OCI-LY1 (cell line): ENCODE results near the gene NCS1.

Experiments used
- H2AFZ ChIP-seq: fragments of 200-600 bp; sonication (generic), shearing (Covaris generic); 2 replicates; pipeline ENCODE4 v1.6.0; 2014; ENCODE audit warnings: antibody characterized with exemption, mild to moderate bottlenecking, low read length
- H3F3A ChIP-seq: fragments of 200-600 bp; sonication (generic), shearing (Covaris generic); 2 replicates; pipeline ENCODE4 v1.6.0; 2014; ENCODE audit warnings: mild to moderate bottlenecking, antibody characterized with exemption, low read length, moderate library complexity; ENCODE audit not compliant: insufficient read depth
- H3K27ac ChIP-seq: fragments of 200-600 bp; sonication (generic); 2 replicates; pipeline ENCODE4 v1.5.1; 2014; ENCODE audit warnings: low read length, mixed run types, mild to moderate bottlenecking, low read depth; ENCODE audit not compliant: poor library complexity, severe bottlenecking
- H3K27me3 ChIP-seq: fragments of 200-600 bp; sonication (generic); 2 replicates; pipeline ENCODE4 v1.6.0; 2014; ENCODE audit warnings: antibody characterized with exemption, mild to moderate bottlenecking, low read length, moderate library complexity; ENCODE audit not compliant: insufficient read depth
- H3K36me3 ChIP-seq: fragments of 200-600 bp; sonication (generic); 2 replicates; pipeline ENCODE4 v1.6.1; 2014; ENCODE audit warnings: mild to moderate bottlenecking, antibody characterized with exemption, low read length, moderate library complexity, mixed read lengths; ENCODE audit not compliant: insufficient read depth
- H3K4me1 ChIP-seq: fragments of 200-600 bp; sonication (generic); 2 replicates; pipeline ENCODE4 v1.5.1; 2014; ENCODE audit warnings: mild to moderate bottlenecking, low read length, moderate library complexity; ENCODE audit not compliant: insufficient read depth, severe bottlenecking
- H3K4me2 ChIP-seq: fragments of 200-600 bp; sonication (generic), shearing (Covaris generic); 2 replicates; pipeline ENCODE4 v1.6.1; 2014; ENCODE audit warnings: low read length
- H3K4me3 ChIP-seq: fragments of 200-600 bp; sonication (generic); 2 replicates; pipeline ENCODE4 v1.5.1; 2014; ENCODE audit warnings: low read length, low read depth, mild to moderate bottlenecking, mixed read lengths; ENCODE audit not compliant: poor library complexity, severe bottlenecking
- H3K79me2 ChIP-seq: fragments of 200-600 bp; shearing (Covaris generic); 2 replicates; pipeline ENCODE4 v1.6.1; 2016; ENCODE audit warnings: mixed run types, low read length, mixed read lengths; ENCODE audit not compliant: insufficient read depth
- H3K9ac ChIP-seq: fragments of 200-600 bp; sonication (generic), shearing (Covaris generic); 2 replicates; pipeline ENCODE4 v1.6.1; 2014; ENCODE audit warnings: mild to moderate bottlenecking, low read length, mixed read lengths
- H3K9me2 ChIP-seq: fragments of 200-600 bp; sonication (generic), shearing (Covaris generic); 2 replicates; pipeline ENCODE4 v1.6.1; 2014; ENCODE audit warnings: low read depth, mild to moderate bottlenecking, low read length, mixed read lengths
- H3K9me3 ChIP-seq: fragments of 200-600 bp; shearing (Covaris generic); 2 replicates; pipeline ENCODE4 v1.6.1; 2014; ENCODE audit warnings: low read length, mixed read lengths
- H4K20me1 ChIP-seq: fragments of 200-600 bp; sonication (generic), shearing (Covaris generic); 2 replicates; pipeline ENCODE4 v1.6.0; 2016; ENCODE audit warnings: mild to moderate bottlenecking, low read length; ENCODE audit not compliant: insufficient read depth
- CTCF ChIP-seq: fragments of 200-600 bp; sonication (generic), shearing (Covaris generic); IDR thresholded peaks from 2 replicates; pipeline ENCODE4 v1.5.1; 2017; ENCODE audit warnings: mild to moderate bottlenecking, antibody characterized with exemption, low read length, moderate library complexity, mixed read lengths
- EZH2 ChIP-seq: fragments of 200-600 bp; sonication (generic), shearing (Covaris generic); IDR thresholded peaks from 2 replicates; pipeline ENCODE4 v1.8.0; 2017; ENCODE audit warnings: borderline replicate concordance, mixed run types, mild to moderate bottlenecking, antibody characterized with exemption, low read length, moderate library complexity, mixed read lengths

The NCS1 gene

DNA sequence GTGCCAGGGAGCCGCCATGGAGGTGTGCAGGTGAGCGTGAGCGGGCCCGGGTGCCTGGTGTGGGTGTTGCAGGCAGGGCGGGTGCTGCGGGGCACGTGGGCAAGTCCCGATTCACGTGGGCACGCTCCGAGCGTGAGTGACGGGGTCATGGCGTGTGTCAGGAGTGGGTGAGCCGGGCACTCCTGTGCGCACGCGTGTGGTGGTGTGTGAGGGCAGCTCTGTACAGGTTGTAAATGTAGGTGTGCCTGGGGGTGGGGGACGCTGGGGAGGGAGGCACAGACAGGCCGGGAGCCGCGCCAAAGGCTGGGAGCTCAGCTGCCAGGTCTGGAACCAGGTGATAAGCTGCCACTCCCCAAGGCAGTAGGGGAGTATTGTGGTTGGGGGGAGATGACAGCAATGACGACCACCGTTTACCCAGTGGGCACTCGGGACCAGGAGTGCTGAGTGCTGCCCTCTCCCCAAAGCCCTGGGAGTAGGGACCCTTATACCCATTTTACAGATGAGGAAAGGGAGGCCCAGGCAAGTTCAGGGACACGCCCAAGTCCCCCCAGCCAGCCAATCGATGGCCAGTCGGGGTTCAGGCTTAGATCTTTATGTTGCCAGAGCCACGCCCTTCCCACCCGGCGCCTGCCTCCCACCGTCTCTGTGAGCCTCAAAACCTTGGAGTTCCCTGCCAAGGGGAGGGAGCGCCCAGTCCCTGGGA is 9.6 kb downstream of the NCS1 start:
- Histone ChIP-seq H3K4me2 (no peak overlapping the region), H3K9ac (no peak overlapping the region), H3F3A (no peaks in the 10 kb centered on the region), H3K27ac (no peak overlapping the region), H3K27me3 (peaks cover 3% of the 10 kb centered on the region; the same call in 1 of the 2 replicates), H3K4me1 (no peaks in the 10 kb centered on the region), H3K4me3 (no peak overlapping the region), H3K9me3 (no peaks in the 10 kb centered on the region), H4K20me1 (no peaks in the 10 kb centered on the region), H3K36me3 (no peaks in the 10 kb centered on the region), H3K9me2 (no peaks in the 10 kb centered on the region), H2AFZ (no peak overlapping the region), H3K79me2 (no peaks in the 10 kb centered on the region)
- TF ChIP-seq EZH2, result no peak
- TF ChIP-seq CTCF, result no peak

- Histone ChIP-seq H3K4me3 (no peak overlapping the region), H3F3A (no peaks in the 10 kb centered on the region), H3K4me2 (no peak overlapping the region), H3K9me2 (no peaks in the 10 kb centered on the region), H3K79me2 (no peaks in the 10 kb centered on the region), H3K36me3 (no peaks in the 10 kb centered on the region), H4K20me1 (no peaks in the 10 kb centered on the region), H3K4me1 (no peaks in the 10 kb centered on the region), H3K27ac (no peak overlapping the region), H3K9me3 (no peaks in the 10 kb centered on the region), H3K27me3 (peaks cover 3% of the 10 kb centered on the region; the same call in 1 of the 2 replicates), H2AFZ (no peak overlapping the region), H3K9ac (no peak overlapping the region)
- no peak for TF ChIP-seq EZH2
- TF ChIP-seq CTCF, result no peak
Observed at GRCh38 chr9:130182381-130182909, 10.2 kb downstream of the NCS1 start.

DNA sequence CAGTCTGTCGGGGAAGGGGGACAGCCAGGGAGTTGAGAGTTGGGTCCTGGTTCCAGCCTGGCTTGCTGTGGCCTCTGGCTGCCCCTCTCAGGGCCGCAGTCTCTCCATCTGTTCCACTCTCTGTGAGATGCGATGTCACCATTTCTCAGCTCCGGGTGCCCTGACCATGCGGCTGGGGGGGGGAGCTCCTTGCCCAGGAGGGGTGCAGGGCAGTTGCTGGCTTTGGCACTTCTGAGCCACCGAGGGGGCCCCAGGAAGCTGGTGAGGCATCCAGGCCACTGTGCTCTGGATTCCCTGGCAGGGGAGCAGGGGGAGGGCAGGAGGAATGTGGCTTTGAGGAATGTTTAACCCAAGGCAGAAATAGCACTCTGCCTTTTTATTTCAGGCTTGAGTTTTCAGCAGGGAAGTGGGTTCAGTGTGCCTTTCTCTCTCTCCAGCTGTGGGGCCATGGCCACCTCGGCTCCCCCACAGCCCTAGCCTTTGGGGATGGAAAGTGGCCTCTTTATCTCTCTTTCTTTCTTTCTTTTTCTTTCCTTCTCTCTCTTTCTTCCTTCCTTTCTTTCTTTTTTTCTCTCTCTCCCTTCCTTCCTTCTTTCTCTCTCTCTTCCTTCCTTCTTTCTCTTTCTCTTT is 11.0 kb downstream of the NCS1 start:
- Histone ChIP-seq H3K4me1 (no peaks in the 10 kb centered on the region), H2AFZ (no peak overlapping the region), H3K4me2 (no peak overlapping the region), H3K9ac (no peak overlapping the region), H3K36me3 (no peaks in the 10 kb centered on the region), H3K9me2 (no peaks in the 10 kb centered on the region), H3F3A (no peaks in the 10 kb centered on the region), H3K4me3 (no peak overlapping the region), H3K9me3 (no peaks in the 10 kb centered on the region), H3K27me3 (peaks cover 2% of the 10 kb centered on the region; the same call in 1 of the 2 replicates), H3K79me2 (no peaks in the 10 kb centered on the region), H3K27ac (no peak overlapping the region), H4K20me1 (no peaks in the 10 kb centered on the region)
- TF ChIP-seq EZH2 (no peak), CTCF (no peak)
